GM10847 (cell line): ENCODE measurements around the gene MRPS25.
A peak's percentile ranks its signal among the peaks of the same experiment; 100 is the strongest.

ENCODE experiments used
- POLR2A ChIP-seq: IDR thresholded peaks from 2 replicates; pipeline ENCODE4 v1.6.1; 2011; ENCODE audit not compliant: insufficient read length; ENCODE audit errors: extremely low read depth

The MRPS25 gene

DNA sequence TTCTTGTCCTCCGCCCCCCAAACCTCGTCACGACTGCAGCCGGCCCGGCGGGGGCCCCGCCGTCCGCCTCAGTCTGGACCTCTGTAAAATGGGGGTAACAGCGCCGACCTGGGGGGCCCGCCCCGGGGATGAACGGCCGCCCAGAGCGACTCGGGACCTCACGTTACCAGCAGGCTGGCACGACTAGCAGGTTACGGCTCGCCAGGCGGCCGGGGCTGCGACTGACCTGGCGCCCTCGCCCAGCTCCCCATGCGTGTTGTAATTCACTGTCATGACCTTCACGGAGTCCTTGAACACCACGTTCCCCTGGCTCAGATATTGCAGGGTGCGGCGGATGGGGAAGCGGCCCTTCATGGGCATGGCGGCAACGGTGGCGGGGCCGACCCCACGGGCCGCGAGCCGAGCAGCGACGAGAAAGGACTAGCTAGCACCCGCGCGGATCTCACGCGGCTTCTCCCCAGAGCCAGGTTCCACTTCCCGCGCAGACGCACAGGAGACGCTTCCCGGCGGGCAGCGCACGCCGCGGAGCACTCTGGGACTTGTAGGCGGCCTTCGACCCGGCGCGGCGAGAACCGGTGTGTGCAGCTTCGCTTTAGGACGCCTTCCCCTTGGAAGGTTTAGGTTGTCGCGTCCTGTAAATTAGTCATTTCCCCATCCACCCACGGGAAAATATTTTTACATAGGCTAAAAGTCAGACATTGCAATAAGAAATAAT lies at the start of gene MRPS25:
TSS of gene MRPS25 (minus strand) at position 481 of the 715 bp plus-strand sequence. CDS start at position 360, 121 bp downstream.
- peak; percentile 97 for TF ChIP-seq POLR2A

DNA sequence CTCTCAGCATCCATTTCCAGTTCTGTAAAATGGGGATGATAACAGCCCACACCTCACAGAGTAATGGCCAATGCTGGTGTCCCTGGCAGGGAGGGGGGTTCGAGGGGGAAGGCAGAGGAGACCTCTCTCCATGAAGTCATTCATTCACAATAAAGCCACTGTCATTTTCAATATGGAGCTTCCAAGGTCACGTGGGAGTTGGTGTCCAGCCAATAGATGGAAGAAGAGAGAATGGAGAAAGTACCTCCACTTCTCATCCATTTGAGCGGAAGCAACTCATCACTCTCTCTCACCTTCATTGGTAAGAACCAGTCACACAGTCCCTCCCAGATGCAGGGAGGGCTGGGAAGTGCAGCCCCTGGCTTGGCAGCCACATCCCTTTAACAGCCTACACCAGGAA lies 48.8 kb upstream of the MRPS25 start:
- no peak for TF ChIP-seq POLR2A

DNA sequence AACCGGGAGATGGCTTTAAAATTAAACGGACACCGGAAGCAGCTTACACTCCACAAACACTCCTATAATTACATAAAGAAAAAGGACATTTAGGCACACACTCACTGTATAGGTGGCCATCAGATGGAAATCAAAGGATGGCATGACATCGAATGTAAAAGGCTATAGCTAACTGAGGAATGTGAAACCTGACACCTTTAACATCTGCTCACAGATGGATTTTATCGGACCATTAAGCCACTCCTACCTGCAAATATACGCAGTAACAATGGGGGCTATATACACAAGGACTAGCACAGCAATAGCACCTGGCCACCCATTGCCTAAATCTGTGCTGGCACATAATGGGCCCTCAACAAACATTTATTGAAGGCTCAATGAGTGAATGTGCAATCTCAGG lies 48.4 kb upstream of the MRPS25 start:
- no peak for TF ChIP-seq POLR2A

DNA sequence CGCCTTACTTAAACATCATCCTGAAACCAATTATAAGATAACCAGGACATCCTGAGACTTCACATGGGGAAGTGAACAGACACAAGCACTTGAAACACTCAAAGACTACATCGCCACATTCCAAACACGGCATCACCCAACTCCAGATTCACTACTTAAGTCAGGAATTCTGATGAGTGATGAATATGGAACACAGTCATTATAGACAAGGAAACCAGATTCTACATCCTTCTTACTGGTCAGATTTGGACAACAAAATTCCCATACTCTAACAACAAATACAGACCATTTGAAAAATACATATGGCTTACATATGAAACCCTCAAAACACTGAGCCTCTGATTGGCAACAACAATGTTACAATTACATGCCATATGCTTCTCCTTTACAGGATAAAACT lies 46.9 kb upstream of the MRPS25 start:
- TF ChIP-seq POLR2A = no peak

DNA sequence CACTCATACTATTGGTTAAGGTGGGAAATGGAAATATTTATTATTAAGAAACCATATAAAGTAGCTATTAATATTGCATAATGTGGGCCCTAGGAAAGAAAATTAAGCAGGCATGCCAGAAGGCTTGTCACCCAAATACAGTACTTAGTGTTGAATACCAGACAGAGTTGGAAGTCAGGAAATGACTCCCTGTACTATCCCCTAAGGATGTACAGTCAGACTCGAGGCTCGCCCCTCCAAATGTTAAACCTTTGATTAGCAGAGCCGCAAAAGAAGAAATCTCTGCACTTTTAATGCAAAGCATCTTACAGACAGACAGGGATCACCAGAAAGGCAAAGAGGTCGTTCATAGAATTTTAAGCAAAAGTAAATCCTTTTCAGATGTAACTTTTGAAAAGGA lies 45.1 kb upstream of the MRPS25 start:
- no peak for TF ChIP-seq POLR2A

DNA sequence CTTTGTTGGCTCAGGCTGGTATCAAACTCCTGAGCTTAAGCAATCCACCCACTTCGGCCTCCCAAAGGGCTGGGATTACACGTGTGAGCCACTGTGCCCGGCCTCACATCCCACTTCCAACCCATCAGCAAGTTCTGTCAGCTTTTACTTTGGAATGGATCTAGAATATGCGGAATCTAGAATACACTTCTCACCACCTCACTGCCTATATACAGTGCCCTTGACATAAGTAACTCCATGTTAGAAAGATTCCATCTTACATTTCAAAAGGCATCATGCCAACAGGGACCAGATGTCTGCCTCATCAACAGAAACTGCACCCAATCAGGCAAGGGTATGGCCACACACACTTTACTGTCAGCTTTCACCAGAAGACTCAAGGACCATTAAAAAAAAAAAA lies 43.8 kb upstream of the MRPS25 start:
- TF ChIP-seq POLR2A = no peak

DNA sequence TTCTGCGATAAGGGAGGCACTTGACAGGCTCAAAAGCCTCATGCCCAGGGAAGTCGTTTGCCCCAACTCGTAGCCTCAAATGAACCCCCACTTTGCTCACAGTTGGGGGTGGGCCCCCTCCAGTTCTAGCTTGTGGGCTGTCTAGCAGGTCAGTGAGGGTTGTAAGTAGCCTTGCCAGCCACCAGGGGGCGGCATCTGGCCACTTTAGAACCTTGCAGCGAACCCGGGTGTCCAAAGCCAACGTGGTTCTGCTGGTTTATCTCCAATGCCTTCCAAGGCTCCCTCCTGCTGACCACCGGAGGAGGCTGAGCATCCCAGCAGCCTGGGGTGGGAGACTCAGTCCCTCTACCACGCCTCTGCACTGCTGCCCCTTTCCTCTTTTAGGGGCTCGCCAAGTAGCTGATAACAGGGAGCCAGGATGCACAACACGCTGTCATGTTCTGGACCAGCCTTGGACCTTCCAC lies 43.0 kb upstream of the MRPS25 start:
- no peak for TF ChIP-seq POLR2A

DNA sequence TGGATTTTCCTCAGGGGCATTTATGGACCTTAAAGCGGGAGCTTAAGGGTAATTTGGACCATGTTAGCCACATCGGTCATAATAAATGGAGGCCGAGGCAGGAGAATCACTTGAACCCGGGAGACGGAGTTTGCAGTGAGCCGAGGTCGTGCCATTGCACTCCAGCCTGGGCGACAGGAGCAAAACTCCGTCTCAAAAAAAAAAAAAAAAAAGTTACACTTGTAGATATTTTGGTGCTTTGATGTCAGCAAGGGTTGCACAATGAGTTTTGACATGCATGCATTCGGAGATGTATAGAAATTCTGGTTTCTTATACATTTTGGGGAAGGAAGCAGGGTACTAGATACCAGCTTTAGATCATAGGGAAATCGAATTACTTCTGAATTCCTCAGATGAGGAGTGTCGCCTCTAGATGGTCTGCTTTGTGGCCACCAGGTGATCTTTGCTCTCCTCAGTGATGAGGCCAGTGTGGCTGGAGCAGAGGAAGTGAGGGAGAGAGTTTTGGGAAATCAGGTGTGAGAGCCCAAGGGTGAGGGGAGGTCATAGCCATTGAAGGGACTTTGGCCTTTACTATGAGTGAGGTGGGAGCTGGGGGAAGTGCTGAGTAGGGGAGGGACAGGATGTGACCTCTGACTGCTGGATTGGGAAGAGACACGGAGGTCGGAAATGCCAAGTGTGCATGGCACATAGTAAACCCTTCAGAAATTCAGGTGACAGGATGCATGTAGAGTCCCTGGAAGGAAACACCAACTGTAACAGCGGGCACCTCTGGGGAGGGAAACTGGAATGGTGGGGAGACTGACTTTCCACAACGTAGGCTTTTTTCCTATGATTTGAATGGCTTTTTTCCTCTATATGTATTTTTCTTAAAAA lies 42.2 kb upstream of the MRPS25 start:
- no peak for TF ChIP-seq POLR2A

DNA sequence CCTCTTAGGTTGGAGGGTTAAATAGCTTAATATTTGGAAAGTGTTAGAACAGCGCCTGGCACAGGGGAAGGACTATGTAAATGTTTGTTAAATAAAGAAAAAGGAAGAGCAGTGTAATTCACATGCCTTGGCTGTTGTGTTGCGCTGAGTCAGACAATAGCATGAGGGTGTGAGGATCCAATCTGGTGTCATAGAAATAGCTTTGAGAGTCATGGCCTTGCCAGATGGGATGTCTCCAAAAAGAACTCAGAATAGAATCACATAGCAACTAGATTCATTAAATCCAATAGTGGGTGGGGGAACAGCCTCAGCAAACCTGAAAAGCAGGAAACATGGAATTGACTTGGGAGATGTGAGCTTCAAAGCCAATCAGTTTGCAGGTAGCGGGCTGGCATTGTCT lies 37.7 kb upstream of the MRPS25 start:
- TF ChIP-seq POLR2A = no peak

DNA sequence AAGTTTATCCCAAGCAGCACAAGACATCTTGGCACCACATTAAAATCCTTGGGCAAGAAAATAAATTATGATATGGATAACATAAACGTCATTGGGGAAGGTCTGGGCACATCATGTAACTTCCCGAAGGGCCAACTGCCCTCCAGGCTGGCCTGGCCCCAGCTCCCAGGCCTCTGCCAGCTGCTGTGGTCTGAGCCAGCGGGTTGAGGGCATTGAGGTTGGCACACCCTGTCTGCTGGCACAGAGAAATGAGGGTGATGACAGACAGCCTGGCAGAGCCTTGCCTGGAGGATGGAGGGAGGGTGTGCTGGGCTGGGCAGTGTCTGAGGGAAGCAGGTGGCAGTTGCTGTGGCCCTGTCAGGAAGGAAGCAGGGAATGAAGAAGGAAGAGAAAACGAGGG lies 37.1 kb upstream of the MRPS25 start:
- no peak for TF ChIP-seq POLR2A

DNA sequence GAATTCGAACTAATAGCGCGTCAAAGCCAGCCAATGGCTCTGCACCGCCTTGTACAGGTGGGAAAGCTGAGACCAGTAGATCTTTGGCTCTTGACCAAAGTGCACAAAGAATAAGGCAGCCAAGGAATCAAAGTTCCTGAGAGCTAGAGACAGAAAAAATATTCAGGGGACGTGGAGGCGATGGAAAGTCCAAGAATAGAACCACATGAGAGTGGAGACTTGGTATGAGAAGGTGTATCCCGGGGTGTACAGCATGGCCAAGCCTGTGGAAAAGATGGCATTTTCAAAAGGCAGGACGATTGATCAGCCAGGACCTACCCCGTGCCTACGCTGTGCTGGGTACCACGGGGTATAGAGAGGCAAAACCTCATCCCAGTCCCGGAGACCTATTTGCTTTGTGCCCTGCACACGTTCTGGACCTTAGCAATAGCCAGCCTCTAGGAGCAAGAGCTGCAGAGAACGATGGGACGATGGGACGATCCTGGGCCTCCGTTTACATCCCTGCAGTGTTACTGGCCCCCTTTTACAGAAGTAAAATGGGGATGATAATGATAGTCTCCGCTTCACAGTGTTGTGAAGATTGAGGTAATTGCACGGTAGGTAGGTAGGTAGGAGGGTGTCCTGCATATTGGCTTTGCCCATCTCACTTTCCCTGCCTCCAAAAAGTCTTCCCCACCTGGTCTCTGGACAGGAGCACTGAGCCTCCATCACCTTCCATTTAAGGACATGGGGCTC lies 34.4 kb upstream of the MRPS25 start:
- TF ChIP-seq POLR2A = no peak

DNA sequence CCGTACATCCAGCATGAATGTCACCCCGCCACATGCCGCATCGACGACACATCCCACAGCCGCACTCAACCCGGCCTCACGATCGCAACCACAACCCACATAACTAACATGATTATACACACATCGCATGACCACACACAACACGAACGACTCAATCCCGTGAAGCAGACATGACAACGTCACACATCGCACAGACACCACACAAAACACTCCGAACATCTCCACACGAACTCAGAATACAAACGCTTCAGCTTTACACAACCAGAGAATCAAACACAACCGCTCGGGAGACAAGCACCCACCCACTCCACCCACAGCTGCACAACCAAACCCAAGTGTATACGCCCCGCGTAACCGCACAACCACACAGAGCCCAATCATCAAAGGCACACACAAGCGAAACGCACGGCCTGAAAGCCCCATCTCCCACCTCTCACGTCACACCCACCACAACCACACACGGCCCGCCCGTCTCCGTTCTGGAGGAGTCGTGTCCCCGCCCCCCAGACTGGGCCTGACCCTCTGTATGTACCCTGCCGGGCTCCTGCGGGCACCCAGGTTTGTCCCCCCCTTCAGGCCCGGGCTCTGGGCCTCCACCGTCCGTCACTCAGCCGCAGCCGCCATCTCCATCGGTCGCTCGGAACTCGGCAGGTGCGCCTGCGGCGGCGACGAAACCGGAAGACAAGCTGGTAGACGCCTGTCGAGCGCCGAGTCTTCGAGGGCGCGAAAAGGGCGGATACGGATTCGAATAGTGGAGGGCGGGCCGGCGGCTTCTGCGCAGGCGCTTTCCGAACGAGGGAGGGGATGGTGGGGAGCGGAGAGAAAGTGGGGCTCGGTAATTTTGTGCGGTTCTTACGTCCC lies 33.6 kb upstream of the MRPS25 start, which contains the start of gene RBSN:
TSS of gene RBSN (minus strand) at position 646 of the 861 bp plus-strand sequence. CDS start 3,028 bp downstream, outside the sequence.
- peak; percentile 67 for TF ChIP-seq POLR2A

DNA sequence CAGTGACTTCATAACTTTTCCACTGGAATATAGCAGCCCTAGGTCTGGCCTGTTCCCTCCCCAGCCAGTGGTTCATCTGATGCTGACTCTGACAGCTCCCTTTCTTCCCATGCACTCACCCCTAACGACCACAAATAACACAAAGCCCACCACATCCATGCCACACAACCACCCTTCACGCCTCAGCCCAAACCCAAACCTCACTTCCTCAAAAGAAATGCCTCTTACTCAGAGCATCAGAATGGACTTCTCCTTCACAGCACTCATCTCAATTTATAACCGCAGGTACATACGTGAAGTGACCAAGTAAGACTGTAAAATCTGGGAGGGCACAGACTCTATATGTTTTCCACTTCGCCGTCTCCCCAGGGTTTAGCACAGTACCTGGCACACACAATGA lies 32.8 kb upstream of the MRPS25 start:
- TF ChIP-seq POLR2A = no peak

DNA sequence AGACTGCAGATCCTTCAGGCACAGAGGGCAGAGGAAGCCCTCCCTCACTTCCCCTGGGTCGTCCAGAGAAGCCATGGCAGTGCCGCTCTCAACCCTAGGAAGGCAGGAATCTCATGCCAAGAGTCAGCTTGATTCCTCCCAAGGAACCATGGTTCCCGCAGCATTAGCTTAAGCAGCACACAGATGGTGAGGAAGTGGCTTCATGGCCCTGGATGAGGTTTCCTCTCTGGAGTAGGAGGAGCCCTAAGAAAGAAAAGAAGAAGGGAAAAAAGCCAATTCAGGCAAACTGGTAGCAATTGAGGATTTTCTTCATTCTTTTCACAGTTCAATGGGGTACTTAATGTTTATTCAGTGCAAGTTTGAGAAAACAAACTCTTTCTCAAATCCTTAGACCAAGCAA lies 30.9 kb upstream of the MRPS25 start:
- no peak for TF ChIP-seq POLR2A

DNA sequence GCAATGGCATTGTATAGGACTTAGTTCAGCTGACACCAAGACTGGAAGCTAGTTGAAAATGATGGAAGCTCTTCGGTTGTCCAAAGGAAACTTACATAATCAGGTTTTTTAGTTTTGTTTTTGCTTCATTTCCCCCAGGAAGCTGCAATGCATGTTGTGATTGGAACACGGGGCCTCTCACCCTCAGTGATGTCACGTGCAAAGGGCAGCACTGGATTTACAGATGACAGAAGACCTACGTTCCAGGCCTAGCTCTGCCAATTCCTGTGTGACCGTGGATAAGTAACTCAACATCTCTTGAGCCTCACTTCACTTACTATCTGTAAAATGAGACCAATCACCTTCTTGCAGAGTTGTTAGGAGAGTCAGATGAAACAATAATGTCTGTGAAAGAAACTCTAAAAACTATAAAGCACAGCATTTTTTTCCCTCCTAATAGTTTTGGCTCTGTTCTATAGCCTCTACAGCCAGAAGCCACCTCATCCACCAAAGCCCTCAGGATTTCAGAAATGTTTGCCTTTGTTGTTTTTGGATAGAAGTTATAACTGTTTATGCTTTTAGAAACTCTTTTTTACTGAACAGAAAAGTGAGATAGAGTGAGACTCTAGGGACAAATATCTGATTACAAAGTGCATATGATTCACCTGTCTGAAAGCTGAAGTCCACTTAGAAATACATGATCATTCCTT lies 29.2 kb upstream of the MRPS25 start:
- TF ChIP-seq POLR2A = no peak

DNA sequence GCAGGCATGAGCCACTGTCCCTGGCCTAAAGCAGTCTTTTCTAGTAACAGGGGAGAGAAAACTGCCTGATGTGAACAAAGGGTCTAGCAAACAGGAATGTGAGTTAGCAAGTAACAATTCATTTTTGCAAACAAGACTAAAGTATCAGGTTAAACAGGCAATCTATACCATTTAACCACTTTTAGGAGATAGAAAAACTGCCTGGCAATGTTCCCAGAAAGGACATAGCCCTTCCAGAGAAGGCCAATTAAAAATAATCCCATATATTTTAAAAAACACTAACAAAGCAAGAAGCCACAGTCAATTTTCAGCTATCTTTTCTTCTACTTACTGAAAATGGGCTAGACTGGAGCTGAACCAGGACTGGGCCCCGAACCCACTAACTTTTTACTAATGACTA lies 27.6 kb upstream of the MRPS25 start:
- TF ChIP-seq POLR2A = no peak
